Left hindlimb (tissue), 1 donor: ENCODE results near the gene TMCO4.
A peak's percentile ranks its signal among the peaks of the same experiment; 100 is the strongest.

Source experiments
- DNase-seq: peaks from one replicate; pipeline ENCODE4 v3.0.0-alpha.2; 2018

The TMCO4 gene

DNA sequence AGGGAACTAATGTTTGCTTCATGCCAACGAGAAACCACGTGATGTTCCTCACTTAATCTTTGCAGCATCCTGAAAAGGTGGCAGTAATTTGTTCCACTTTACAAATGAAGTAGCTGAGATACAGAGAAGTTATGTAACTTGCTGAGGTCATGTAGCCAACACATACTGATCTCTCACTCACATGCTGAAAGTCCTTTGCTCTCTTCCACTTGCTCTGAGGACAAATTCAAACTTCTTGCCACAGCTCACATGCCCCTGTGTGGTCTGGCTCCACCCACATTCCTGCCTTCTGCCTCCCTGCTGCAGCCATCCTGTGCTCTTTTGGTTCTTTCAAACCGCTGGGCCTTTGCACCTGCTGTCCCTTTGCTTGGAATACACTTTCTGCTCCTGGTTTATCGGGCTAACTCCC, 55.4 kb downstream of the TMCO4 start:
- no peak for DNase-seq

DNA sequence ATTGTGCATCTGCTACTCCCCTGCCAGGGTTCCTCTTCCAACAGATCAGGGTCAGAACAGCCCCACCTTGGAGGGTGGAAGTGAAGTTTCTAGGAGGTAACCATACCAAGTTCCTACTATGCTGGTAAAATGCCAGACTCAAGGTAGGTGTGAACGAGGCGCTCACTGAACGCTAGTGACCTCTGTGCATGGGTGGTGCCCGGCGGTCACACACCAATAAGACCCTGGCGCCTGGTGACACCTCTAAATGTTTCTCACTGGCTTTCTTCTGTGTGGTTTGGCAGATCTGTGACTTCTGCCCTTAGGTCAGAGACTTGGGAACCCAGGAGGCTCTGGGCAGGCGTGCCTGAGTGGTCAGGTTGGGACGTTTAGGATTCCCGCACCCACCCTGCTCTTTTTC, 55.9 kb downstream of the TMCO4 start:
- no peak for DNase-seq

DNA sequence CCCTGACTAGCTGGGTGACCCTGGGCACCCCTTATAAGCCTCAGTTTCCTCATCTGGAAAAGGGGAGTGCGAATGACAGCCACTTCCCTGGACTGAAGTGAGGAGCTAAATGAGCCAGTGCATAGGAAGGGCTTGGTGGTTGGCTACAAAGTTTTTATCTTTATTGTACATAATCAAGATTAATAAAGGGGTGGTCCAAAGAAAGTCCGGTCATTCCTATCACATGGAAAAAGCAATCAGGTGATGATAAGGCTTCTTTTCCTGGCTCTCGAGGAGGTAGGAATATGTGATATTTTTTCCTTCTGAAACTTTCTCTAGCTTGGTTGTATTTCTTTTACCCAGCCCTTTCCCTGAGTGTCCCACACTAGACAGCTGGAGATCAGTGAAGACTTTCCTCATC, 56.5 kb downstream of the TMCO4 start:
- no peak for DNase-seq

DNA sequence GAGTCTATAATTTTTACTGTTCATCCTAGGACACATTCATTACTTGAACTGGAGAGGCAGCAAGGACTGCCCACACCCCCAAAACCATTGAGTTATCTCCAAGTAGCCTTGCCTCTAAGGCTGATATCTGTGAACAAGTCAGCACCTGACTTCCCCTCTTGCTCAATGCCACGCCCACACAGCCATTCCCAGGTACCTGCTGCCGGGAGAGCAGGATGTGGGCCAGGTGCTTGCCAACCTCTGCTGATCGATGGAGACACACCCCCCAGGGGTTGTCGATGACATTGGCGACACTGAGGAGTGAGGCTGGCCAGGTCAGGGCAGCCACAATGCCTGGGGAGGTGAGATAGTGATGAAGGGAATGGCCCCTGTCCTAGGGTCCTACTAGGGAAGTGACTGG, 60.1 kb downstream of the TMCO4 start:
- DNase-seq = no peak

DNA sequence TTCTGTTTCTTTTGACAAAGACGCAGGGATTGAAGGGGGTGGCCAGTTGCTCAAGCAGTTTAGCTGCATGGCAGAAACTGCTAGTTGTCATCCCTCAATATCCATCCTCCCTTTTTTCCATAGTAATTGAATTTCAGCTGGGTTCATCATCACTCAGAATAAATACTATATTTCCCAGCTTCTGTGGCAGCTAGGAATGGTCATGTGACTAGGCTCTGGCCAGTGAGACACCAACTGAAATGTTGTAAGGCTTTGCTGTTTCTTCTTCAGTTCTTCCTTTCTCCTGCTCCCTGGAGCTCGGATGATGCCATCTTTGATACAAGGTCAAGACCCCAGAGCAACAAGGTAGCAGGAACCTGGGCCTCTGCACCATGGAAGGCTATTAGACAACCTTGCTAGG, 61.0 kb downstream of the TMCO4 start:
- DNase-seq = no peak

DNA sequence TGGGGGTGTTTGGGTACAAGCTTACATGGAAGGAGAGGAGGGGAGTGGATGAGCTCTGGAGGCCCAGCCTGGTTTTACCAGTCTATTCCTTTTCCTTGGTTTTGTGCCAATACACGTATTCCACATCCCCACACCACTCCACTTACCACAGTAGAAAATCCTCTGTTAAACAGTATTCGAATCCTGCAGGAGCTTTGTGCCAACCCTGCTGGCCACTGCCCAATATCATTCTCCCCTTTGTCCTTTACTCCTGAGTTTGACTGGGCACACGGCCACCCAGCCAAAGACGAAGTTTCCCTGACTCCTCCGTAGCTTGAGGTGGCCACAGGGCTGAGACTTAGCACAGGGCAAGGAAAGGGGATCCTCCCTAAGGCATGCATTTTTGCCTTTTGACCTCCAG, 61.6 kb downstream of the TMCO4 start:
- DNase-seq = no peak

DNA sequence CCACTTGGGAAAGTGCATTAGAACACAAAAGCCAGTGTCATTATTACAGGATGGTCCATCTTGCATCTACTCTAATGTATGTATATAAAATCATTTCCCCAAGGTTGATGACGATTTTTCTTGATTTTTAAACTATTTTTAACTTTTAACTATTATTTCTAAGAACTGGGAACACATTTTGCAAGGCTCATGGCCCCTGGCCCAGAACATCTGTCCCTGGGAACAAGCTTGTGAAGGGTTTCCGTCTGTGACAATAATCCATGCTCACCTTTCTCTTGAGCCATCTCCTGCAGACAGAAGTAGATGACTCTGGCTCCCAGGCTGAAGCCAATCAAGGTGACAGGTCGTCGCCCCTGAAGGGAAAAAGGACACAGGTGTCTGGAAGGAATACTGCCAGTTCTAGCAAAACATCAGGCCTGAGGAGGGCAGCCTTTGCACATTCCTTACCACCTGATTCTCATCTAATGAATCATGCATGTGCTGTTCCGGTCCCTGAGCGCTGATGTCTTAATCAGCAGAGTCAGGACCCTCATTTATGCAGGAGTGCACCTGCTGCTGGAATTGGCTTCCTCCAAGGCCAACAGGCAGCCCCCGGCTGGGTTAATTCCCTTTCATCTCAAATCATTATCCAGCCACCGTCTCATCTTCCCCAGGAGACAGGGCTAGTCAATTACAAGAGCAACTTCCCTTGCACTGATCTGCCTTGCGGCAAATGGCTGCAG, 62.5 kb downstream of the TMCO4 start:
- no peak for DNase-seq

DNA sequence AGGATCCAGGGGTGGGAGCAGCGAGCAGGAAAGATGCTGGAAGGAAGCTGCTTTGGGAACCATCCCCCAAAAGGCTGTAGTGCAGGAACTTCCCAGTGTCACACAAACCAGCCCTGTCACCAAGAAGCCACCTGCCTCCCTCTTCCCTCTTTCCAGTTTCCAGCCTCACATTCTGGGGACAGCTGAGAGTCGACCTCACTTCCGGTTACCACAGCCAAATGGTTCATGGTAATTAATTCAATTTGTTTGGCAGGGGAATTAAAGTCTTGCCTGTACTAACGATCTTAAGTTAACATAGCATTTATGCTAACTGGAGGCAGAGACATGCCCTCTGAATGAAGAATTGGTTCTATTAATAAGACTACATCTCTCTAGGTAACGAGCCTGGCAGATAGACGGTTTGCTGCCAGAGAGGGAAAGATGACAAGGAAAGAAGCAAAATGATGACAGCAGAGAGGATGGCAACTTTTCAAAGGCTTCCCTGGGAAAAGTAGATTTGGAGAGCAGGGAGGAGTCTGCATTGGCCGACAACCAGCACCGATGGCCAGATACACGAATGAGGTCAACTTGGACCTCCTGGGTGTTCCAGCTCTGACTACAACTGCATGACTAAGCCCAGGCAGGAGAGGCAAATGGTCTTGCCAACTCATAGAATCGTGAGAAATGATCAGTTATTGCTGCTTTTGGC, 64.1 kb downstream of the TMCO4 start:
- DNase-seq = peak; percentile 74

DNA sequence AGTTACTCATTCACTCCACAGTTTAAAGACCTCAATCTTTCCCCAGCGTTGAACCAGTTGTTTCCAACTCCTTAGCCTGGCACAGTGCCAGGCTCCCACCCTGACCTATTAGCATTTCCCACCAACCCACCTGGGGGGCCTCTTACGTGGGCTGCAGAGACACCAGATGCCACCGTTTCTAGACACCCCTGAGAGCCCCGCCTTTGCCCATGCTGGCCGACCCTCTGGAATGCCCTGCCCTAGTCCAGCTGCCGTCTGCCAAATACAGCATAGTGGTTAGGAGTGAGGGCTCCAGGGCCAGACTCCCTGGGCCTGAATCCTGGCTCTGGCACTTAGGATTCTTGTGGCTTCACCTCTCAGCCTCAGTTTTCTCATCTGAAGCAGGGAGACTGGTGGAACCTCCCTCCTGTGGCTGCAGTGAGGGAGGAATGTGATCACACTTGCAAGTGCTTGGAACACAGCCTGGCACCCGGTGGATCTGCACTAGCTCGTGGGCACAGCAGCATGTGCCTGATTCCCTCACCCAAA, 65.2 kb downstream of the TMCO4 start:
- no peak for DNase-seq

DNA sequence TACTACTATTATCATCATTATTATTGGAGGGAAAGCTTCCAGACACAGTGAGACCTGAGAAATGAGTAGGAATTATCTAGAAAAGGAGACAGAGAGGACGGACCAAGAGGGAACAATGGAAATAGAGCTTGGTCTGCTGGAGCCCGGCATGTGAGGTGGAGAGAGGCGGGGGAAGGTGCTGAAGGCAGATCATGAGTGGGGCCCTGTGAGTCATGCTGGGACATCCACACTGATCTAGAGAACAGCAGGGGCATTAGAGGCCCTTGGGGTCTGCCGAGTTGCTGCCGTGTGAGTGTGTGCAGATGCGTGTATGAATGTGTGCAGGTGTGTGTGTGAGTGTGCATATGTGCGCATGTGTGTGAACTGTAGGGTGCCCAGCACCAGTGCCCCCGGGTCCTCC, 65.7 kb downstream of the TMCO4 start:
- no peak for DNase-seq

DNA sequence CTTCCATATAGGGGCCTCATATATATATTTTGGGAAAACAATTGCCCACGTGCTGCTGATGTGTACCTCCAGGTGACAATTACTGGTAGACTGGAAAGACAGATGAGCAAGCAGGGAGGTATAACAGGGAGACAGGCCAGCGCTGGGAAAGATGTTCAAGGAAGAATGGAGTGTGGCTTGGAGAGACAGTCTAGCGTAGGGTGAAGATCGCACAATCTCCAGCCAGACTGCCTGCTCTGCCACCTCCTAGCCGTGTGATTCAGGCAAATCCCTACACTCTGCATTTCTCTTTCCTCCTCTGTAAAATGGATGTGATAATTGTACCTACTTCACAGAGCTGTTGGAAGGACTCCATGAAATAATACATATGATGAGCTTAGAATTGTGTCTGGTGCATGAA, 66.1 kb downstream of the TMCO4 start:
- no peak for DNase-seq

DNA sequence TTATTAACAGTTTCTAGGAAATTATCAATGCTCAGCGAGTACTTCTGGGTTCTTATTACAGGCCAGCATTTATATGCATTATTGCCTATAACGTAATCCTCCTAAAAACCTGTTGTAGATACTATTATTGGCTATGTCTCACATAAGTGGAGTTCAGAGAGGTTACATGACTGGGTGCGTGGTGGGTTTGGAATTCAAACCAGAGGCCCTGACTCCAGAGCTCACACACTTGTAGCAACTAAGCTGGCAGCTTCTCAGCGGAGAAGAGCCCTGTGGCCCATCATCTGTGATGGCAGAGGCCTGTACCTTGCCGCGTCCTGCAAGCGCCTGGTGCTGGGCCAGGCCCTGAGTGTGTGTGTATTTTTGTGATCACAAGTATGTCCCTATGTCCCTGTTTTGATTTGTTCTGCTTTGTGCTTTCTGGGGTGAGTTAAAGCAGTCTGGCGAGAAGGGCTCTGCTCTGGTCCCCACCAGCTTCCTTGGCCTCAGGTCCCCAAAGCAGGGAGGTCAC, 68.3 kb downstream of the TMCO4 start:
- no peak for DNase-seq

DNA sequence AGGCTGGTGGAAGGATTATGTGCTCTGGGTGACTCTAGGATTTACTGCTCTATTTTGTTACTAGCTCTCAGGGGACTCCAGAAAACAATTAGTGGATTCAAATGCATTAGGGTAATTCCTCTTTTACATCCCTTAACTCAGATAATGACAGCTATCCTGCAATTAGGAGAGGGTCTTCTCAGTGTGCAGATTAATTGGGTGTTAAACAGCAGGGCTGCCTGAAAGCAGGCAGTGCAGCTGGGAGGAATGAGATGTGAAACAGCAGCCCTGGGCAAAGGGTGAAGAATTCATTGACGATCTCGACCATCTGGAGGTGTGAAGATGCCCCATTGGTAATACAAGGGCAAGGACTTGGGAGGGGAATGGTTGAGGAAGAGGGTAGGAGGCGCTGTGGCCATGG, 68.9 kb downstream of the TMCO4 start:
- no peak for DNase-seq

DNA sequence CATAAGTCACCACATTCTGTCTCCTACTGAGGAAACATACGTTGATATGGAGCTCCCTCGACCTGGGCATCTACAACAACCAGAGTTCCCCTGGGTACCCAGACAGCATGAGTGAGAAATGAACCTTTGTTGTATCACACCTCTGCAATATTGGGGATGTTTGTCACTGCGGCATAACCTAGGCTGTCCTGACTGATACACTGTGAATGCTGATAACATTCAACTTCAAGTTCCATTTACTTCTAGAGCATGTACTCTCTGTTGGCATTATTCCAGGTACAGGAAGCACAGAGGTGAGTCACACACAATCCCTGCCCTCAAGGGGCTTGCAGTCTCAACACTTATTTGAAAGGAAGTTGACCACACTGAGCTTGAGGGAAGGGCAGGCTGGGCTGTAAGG, 69.5 kb downstream of the TMCO4 start:
- no peak for DNase-seq

DNA sequence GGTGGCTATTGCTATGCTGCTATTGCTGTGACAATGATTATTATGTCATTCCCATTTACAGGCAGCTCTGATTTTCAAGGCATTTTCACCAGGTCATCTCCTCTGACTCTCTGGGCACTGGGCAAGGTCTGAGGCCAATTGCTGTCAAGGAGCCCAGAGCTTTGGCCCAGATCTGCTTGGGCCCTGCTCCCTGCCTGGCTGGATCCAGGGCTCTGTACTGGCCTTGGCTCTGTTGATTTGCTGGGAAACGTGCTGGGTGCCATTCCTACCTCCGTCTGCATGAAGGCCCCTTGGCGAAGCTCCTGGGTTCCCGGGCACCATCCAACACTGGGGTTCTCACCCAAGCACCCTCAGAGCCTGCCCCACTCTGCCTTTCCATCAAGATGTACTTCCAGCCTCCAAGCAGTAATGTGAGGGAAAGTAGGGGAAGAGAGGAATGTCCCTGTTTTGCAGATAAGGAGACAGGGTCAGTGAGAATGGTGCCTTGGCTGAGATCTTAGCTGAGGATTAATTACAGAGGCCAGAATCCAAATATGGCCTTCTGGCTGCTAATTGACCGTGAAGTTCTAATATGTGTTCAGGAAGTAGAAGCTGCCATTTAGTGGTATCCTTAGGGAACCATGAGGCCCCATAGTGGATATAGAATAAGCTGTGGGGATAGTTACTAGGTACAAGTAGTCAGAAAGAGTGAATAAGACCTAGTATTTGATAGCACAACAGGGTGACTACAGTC, 71.1 kb downstream of the TMCO4 start:
- DNase-seq = no peak

DNA sequence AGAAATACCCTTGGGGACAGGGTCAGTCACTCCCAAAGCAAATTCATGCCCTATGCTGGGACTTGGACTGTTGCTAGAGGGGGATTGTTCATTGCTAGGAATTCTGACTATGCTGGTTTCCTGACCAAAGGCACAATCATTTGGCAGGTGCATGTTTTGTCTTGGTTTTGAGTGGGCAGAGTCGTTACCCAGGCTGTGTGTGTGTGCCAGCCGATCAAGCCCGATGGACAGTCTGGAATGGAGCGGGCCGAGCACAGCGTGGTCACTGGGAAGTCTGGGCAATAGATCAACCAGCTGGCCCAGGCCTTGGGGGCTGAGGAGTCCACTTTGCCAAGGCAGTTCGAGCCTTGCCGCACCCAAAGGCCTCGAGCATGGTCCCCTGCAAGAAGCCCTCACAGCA, 74.1 kb downstream of the TMCO4 start:
- no peak for DNase-seq

DNA sequence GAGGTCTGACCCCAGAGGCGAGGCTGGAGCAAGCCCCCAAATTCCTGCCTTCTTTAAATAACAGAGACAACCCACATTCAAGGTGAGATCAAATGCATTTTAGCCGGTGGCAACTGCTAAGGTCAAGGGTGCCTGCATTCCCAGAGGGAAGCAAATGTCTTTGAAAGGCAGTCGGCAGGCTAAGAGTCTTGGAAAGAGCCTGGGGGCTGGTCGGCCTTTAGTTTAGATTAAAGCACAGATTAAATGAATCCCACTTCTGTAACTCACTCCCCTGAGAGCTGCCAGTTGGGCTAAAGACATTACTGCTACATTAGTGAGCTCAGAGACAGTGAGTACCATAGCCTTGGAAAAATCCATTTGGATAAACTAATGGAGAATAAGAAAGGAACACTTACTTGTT, 75.8 kb downstream of the TMCO4 start:
- no peak for DNase-seq

DNA sequence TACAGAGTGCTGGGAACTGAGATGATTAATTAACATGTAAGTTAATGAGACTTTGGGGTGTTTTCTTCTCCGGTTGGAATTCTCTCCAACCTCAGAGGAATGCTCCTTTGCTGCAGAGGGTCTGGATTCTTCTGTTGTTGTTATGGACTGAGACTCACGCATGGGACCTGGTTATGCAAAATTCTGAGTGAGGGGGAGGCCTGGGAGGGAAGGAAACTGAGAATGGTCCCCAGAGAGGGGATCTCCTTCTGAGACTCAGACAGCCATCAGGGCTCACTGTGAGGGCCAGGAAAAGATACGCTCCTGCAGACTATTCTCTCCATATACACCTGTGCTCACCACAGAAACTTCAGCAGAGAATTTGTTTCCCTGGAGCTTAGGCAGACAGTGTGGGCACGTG, 78.7 kb downstream of the TMCO4 start:
- DNase-seq = no peak

DNA sequence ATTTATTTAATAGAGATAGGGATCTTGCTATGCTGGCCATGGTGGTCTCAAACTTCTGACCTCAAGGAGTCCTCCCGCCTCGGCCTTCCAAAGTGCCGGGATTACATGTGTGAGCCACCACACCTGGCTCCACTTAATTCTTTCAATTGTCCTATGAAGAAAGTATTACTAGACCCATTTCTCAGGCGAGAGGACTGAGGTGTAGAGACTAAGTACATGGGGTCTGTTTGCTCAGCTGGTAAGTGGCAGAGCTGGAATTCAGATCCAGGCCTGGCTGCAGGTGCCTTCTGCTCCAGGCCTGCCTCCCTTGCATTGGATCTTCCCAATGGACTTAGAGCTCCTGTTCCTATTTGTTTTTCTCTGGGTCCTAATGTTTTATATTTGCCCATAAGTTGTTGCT, 79.5 kb downstream of the TMCO4 start:
- DNase-seq = no peak

DNA sequence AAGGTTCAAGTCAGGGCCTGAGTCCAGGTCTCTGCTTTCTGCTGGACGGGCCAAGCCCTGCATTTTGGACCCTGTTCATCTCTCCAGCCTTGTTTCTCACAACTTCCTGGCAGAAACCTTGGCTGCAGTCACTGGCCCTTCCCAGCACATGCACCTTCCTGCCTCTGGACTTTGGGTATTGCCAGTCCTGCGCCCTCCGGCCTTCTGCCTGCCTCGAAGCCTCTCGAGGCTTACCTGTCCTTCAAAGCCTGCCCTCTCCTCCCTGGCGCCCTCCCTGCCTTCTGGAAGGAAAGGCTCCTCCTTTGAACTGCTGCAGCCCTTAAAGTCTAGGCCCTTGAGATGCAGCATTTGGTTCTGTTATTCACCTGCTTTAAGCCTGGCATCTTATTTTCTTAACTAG, 82.2 kb downstream of the TMCO4 start:
- no peak for DNase-seq

DNA sequence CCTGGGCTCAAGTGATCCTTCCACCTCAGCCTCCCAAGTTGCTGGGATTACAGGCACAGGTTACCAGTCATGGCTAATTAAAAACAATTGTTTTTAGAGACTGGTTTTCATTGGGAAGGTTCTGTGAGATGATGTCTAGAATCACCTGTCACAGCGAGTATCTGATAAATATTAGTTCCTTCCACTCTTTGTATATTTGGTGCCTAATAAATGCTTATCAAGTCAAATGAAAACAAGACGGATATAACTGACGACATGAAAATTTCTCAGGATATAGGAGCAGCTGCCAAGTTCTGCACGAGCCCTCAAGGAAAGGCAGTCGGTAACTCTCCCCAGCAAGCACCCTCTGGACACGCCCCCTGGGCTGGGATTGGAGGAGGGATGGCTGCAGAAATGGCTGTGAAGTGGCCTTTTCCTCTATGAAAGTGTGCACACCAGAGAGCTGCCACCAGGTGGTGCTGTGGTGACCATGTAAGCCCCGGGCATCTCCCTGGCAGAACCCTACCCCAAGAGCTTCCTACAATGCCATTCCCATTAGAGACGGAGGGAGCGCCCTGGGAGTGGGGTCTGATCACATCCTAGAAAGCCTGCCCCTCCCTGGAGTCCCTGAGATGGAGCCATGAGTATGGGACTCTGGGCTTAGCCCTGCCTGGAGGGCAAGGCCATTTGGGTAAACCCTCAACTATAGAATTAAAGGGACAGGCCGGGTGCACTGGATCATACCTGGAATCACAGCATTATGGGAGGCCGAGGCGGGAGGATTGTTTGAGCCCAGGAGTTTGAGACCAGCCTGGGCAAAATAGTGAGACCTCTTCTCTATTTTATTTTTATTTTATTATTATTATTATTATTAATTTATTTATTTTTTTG, 84.1 kb downstream of the TMCO4 start:
- peak; percentile 80 for DNase-seq

DNA sequence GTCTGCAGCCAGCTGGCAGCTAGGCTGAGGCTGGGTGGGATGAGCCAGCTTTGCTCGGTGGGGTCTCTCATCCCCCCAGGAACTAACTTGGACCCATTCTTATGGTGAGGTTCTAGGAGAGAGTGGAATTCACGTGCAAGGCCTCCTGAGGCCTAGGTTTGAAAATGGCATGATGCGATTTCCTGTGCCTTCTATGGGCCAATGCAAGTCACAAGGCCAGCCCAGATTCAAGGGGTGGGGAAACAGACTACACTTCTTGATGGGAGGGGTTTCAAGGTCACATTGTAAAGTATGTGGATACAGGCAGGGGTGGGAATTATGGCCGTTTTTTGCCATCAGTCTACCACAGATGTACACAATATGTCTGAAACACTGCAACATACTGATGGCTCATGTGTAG, 86.8 kb downstream of the TMCO4 start:
- no peak for DNase-seq
